ENCODE data around the gene FITM1. TPM values are rescaled to one million over a fixed set of nuclear protein-coding genes. Genes with fewer than 3 reads are reported as not detected.

The FITM1 gene
- polyA plus RNA-seq, 1 experiment, result not detected

DNA sequence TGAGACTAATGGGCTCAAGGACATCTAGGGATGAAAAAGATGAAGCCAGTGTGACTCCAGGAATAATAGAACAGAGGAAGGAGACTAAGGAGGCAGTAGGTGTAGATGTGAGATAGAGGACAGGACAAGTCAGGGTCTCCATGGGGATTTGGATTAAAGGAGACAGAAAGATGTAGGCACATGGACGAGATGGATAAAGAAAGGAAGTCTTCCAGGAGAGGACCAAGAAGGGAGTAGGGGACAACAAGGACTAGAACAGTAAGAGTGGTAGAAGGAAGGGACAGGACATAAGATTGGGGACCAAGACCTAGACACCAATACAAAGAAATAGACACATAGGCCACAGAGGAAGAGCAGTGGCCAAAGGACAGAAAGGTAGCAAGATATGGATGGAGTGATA lies 43.5 kb upstream of the FITM1 start:
- POLR2A ChIA-PET, result no interaction called here
- CTCF ChIA-PET, result interaction anchor here (1.0 to 1.7 kb wide), 4 partner anchors 22 to 74 kb away, joined by 3 to 8 read pairs (median 4); partner anchors contain the start of gene IRF9
- Histone ChIP-seq H3K4me3 (ENCODE audit: low read depth, low read length) (no peak overlapping the region), H3K27me3 (ENCODE audit: control insufficient read depth, insufficient read depth, low read length) (peaks cover 35% of the 10 kb centered on the region), H3K9me3 (ENCODE audit: control insufficient read depth, insufficient read depth, low read length) (no peaks in the 10 kb centered on the region; the same call in 1 of the 2 replicates), H3K27ac (ENCODE audit: low read depth, low read length) (no peak overlapping the region)
- TF ChIP-seq, protein P1, sequence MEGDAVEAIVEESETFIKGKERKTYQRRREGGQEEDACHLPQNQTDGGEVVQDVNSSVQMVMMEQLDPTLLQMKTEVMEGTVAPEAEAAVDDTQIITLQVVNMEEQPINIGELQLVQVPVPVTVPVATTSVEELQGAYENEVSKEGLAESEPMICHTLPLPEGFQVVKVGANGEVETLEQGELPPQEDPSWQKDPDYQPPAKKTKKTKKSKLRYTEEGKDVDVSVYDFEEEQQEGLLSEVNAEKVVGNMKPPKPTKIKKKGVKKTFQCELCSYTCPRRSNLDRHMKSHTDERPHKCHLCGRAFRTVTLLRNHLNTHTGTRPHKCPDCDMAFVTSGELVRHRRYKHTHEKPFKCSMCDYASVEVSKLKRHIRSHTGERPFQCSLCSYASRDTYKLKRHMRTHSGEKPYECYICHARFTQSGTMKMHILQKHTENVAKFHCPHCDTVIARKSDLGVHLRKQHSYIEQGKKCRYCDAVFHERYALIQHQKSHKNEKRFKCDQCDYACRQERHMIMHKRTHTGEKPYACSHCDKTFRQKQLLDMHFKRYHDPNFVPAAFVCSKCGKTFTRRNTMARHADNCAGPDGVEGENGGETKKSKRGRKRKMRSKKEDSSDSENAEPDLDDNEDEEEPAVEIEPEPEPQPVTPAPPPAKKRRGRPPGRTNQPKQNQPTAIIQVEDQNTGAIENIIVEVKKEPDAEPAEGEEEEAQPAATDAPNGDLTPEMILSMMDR (IDR thresholded peaks at IDR 0.05; ENCODE audit: low read depth, low read length), result no peak
- no peak for DNase-seq (ENCODE audit: low read depth, low spot score)

GRCh38 chr14:24088095-24088494 lies 42.4 kb upstream of the FITM1 start:
- POLR2A ChIA-PET, result interaction anchor here (0.7 kb wide), 1 partner anchor 531 kb away, joined by 3 read pairs; no protein-coding TSS in a partner anchor
- TF ChIP-seq, protein P1 (IDR thresholded peaks at IDR 0.05; ENCODE audit: low read depth, low read length), result no peak
- H3K9me3 ChIP-seq (ENCODE audit: control insufficient read depth, insufficient read depth, low read length), result no peaks in the 10 kb centered on the region

GRCh38 chr14:24089890-24090289 lies 40.6 kb upstream of the FITM1 start:
- Histone ChIP-seq H3K27me3 (ENCODE audit: control insufficient read depth, insufficient read depth, low read length) (peaks cover 9% of the 10 kb centered on the region), H3K4me3 (ENCODE audit: low read depth, low read length) (no peak overlapping the region), H3K9me3 (ENCODE audit: control insufficient read depth, insufficient read depth, low read length) (no peaks in the 10 kb centered on the region; the same call in 1 of the 2 replicates), H3K27ac (ENCODE audit: low read depth, low read length) (no peak overlapping the region)
- no peak for DNase-seq (ENCODE audit: low read depth, low spot score)
- POLR2A ChIA-PET, result no interaction called here
- TF ChIP-seq, protein P1 (IDR thresholded peaks at IDR 0.05; ENCODE audit: low read depth, low read length), result no peak
- CTCF ChIA-PET, result interaction anchor here (0.7 to 9.9 kb wide), 18 partner anchors 8 to 789 kb away, joined by 3 to 212 read pairs (median 6); partner anchors contain the start of genes CARMIL3 and CPNE6

More at GRCh38 chr14:24088095-24088494, 42.4 kb upstream of the FITM1 start:
- no peak for DNase-seq (ENCODE audit: low read depth, low spot score)
- H3K4me3 ChIP-seq (ENCODE audit: low read depth, low read length), result no peak overlapping the region
- peaks cover 24% of the 10 kb centered on the region for H3K27me3 ChIP-seq (ENCODE audit: control insufficient read depth, insufficient read depth, low read length)
- H3K27ac ChIP-seq (ENCODE audit: low read depth, low read length), result no peak overlapping the region
- CTCF ChIA-PET, result interaction anchor here (0.7 to 8.4 kb wide), 2 partner anchors 27 to 31 kb away, joined by 5 to 196 read pairs; no protein-coding TSS in a partner anchor

- no peak overlapping the region for H3K4me3 ChIP-seq (ENCODE audit: low read depth, low read length)
- TF ChIP-seq, protein P1 (IDR thresholded peaks at IDR 0.05; ENCODE audit: low read depth, low read length), result no peak
- H3K9me3 ChIP-seq (ENCODE audit: control insufficient read depth, insufficient read depth, low read length), result no peaks in the 10 kb centered on the region; the same call in 1 of the 2 replicates
- ChIA-PET CTCF (interaction anchor here (1.1 to 9.9 kb wide), 7 partner anchors 12 to 461 kb away, joined by 3 to 212 read pairs (median 29); no protein-coding TSS in a partner anchor), POLR2A (no interaction called here)
- no peak for DNase-seq (ENCODE audit: low read depth, low spot score)
- no peaks in the 10 kb centered on the region for H3K27me3 ChIP-seq (ENCODE audit: control insufficient read depth, insufficient read depth, low read length)
- H3K27ac ChIP-seq (ENCODE audit: low read depth, low read length), result no peak overlapping the region
These were observed 38.4 kb upstream of the FITM1 start for GRCh38 chr14:24092110-24092504.

GRCh38 chr14:24092505-24093206 lies 37.8 kb upstream of the FITM1 start:
- POLR2A ChIA-PET, result interaction anchor here (1.6 kb wide), 1 partner anchor 10 kb away, joined by 3 read pairs; no protein-coding TSS in a partner anchor
- TF ChIP-seq, protein P1 (IDR thresholded peaks at IDR 0.05; ENCODE audit: low read depth, low read length), result no peak
- no peak overlapping the region for H3K27ac ChIP-seq (ENCODE audit: low read depth, low read length)
- no peaks in the 10 kb centered on the region; the same call in 1 of the 2 replicates for H3K9me3 ChIP-seq (ENCODE audit: control insufficient read depth, insufficient read depth, low read length)
- CTCF ChIA-PET, result interaction anchor here (1.1 to 9.9 kb wide), 8 partner anchors 13 to 462 kb away, joined by 3 to 212 read pairs (median 16); no protein-coding TSS in a partner anchor
- DNase-seq (ENCODE audit: low read depth, low spot score), result no peak
- H3K27me3 ChIP-seq (ENCODE audit: control insufficient read depth, insufficient read depth, low read length), result no peaks in the 10 kb centered on the region
- H3K4me3 ChIP-seq (ENCODE audit: low read depth, low read length), result no peak overlapping the region
